Measurements from ENCODE around the gene G3BP1.

The G3BP1 gene

GRCh38 chr5:151733358-151734063 is 38.2 kb upstream of the G3BP1 start:
- H3K27me3 ChIP-seq (ENCODE audit: control insufficient read depth, insufficient read depth, low read length): no peaks in the 10 kb centered on the region
- H2AFZ ChIP-seq: no peak overlapping the region
- no peaks in the 10 kb centered on the region for H3K4me1 ChIP-seq
- no peaks in the 10 kb centered on the region for H3K79me2 ChIP-seq
- H3K27ac ChIP-seq: no peak overlapping the region
- TF ChIP-seq, protein P1, sequence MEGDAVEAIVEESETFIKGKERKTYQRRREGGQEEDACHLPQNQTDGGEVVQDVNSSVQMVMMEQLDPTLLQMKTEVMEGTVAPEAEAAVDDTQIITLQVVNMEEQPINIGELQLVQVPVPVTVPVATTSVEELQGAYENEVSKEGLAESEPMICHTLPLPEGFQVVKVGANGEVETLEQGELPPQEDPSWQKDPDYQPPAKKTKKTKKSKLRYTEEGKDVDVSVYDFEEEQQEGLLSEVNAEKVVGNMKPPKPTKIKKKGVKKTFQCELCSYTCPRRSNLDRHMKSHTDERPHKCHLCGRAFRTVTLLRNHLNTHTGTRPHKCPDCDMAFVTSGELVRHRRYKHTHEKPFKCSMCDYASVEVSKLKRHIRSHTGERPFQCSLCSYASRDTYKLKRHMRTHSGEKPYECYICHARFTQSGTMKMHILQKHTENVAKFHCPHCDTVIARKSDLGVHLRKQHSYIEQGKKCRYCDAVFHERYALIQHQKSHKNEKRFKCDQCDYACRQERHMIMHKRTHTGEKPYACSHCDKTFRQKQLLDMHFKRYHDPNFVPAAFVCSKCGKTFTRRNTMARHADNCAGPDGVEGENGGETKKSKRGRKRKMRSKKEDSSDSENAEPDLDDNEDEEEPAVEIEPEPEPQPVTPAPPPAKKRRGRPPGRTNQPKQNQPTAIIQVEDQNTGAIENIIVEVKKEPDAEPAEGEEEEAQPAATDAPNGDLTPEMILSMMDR (IDR thresholded peaks at IDR 0.05): no peak
- no peaks in the 10 kb centered on the region for H3K9me3 ChIP-seq (ENCODE audit: control insufficient read depth, low read length)
- no peaks in the 10 kb centered on the region for H3K36me3 ChIP-seq (ENCODE audit: control insufficient read depth, insufficient read depth, low read length)
- no peak overlapping the region for H3K9ac ChIP-seq
- no peak overlapping the region for H3K4me3 ChIP-seq (ENCODE audit: low read depth, low read length)
- H3K4me2 ChIP-seq (ENCODE audit: low read length): no peak overlapping the region

GRCh38 chr5:151734064-151734408 is 37.7 kb upstream of the G3BP1 start:
- Histone ChIP-seq H3K4me3 (ENCODE audit: low read depth, low read length) (no peak overlapping the region), H3K9me3 (ENCODE audit: control insufficient read depth, low read length) (no peaks in the 10 kb centered on the region), H3K9ac (no peak overlapping the region), H2AFZ (no peak overlapping the region), H3K36me3 (ENCODE audit: control insufficient read depth, insufficient read depth, low read length) (no peaks in the 10 kb centered on the region), H3K4me2 (ENCODE audit: low read length) (no peak overlapping the region), H3K27ac (no peak overlapping the region), H3K79me2 (no peaks in the 10 kb centered on the region), H3K27me3 (ENCODE audit: control insufficient read depth, insufficient read depth, low read length) (no peaks in the 10 kb centered on the region), H3K4me1 (no peaks in the 10 kb centered on the region)
- TF ChIP-seq, protein P1 (IDR thresholded peaks at IDR 0.05): no peak

DNA sequence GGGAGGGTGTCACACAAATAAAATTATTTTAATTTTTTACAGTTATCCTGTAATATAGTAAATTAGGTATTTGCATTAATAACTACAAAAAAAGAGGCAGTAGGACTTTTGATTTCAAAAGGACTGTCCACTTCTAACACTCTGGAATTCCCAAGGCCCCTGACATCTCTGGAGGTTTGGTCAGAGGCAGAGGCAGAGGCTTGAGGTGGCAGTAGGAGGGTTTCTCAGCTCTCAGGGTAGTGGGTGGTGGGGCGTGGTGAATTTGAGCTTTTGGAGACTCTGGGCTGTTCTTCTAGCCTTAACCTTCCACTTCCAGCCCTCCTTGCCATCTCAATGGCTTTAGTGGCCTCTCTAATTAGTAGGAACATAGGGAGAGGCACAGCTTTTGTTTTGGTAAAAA is 36.1 kb upstream of the G3BP1 start:
- TF ChIP-seq, protein P1 (IDR thresholded peaks at IDR 0.05): no peak

GRCh38 chr5:151737431-151737830 is 34.3 kb upstream of the G3BP1 start:
- Histone ChIP-seq H3K9ac (no peak overlapping the region), H3K27ac (no peak overlapping the region), H3K36me3 (ENCODE audit: control insufficient read depth, insufficient read depth, low read length) (no peaks in the 10 kb centered on the region), H3K4me2 (ENCODE audit: low read length) (no peak overlapping the region), H2AFZ (no peak overlapping the region), H3K4me3 (ENCODE audit: low read depth, low read length) (no peak overlapping the region), H3K9me3 (ENCODE audit: control insufficient read depth, low read length) (no peaks in the 10 kb centered on the region), H3K27me3 (ENCODE audit: control insufficient read depth, insufficient read depth, low read length) (no peaks in the 10 kb centered on the region), H3K79me2 (no peaks in the 10 kb centered on the region), H3K4me1 (peaks cover 4% of the 10 kb centered on the region)
- TF ChIP-seq, protein P1 (IDR thresholded peaks at IDR 0.05): no peak

More for the DNA sequence above, 36.1 kb upstream of the G3BP1 start:
- no peak overlapping the region for H3K4me3 ChIP-seq (ENCODE audit: low read depth, low read length)
- H3K4me1 ChIP-seq: peaks cover 2% of the 10 kb centered on the region
- no peaks in the 10 kb centered on the region for H3K9me3 ChIP-seq (ENCODE audit: control insufficient read depth, low read length)
- H3K27me3 ChIP-seq (ENCODE audit: control insufficient read depth, insufficient read depth, low read length): no peaks in the 10 kb centered on the region
- no peak overlapping the region for H3K4me2 ChIP-seq (ENCODE audit: low read length)
- no peak overlapping the region for H3K9ac ChIP-seq
- no peak overlapping the region for H2AFZ ChIP-seq
- no peak overlapping the region for H3K27ac ChIP-seq
- H3K79me2 ChIP-seq: no peaks in the 10 kb centered on the region
- no peaks in the 10 kb centered on the region for H3K36me3 ChIP-seq (ENCODE audit: control insufficient read depth, insufficient read depth, low read length)

Measured in parathyroid adenoma (tissue), 2 donors.